DOHH2 (cell line): ENCODE data around the gene IGF1R.

Experiments
- CTCF ChIP-seq: fragments of 200-600 bp; sonication (generic); IDR thresholded peaks from one replicate; pipeline ENCODE4 v1.5.1; 2014; ENCODE audit warnings: antibody characterized with exemption, mild to moderate bottlenecking, low read depth, low read length; ENCODE audit not compliant: poor library complexity, severe bottlenecking
- EZH2phosphoT487 ChIP-seq: fragments of 200-600 bp; sonication (generic); IDR thresholded peaks from 2 replicates; pipeline ENCODE4 v1.6.1; 2017; ENCODE audit warnings: borderline replicate concordance, mild to moderate bottlenecking, antibody characterized with exemption, low read length, moderate library complexity, mixed read lengths

GRCh38 chr15:98715890-98716443 lies 67.6 kb downstream of the IGF1R start:
- TF ChIP-seq CTCF, result no peak
- TF ChIP-seq EZH2phosphoT487, result no peak
